Measurements from ENCODE around the gene USP49.
"Not testable (repeated sequence)": the region's sequence is repeated elsewhere in the genome, so short reads cannot be mapped to it uniquely, and the experiment has no call there.

The USP49 gene

DNA sequence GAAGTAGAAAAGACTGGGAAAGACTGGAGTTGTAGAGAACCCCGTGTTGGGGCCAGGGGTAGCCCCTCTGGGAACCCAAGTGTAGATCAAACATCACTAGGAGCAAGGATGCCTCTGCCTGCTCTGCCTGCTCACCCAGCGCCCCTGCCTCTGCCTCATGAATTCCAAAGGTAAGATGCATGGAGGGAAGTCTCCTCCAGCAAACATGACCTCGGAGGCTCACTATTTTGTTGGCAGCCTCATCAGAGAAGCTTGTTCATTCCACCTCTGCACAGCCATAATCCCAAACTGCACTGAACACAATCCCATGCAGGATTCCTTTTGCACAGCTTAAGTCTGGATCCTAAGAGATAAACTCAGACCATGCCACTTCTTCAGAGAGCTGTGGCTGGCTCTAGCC lies 120.3 kb downstream of the USP49 start:
- H3K36me3 ChIP-seq (ENCODE audit: control insufficient read depth in 2 of 2, insufficient read depth in 2 of 2, low read length in 2 of 2) = peaks cover 28 to 45% of the 10 kb centered on the region in 2 donors
- no peaks in the 10 kb centered on the region for H3K27me3 ChIP-seq (ENCODE audit: control insufficient read depth in 2 of 2, insufficient read depth in 2 of 2, low read length in 2 of 2)
- no peak overlapping the region for H3K4me3 ChIP-seq (ENCODE audit: low read length in 2 of 2)
- H3K9ac ChIP-seq (ENCODE audit: low read depth in 1 of 2, low read length in 2 of 2) = no peak overlapping the region
- no peak overlapping the region for H3K27ac ChIP-seq (ENCODE audit: low read depth in 2 of 2, low read length in 2 of 2)
- peaks cover 2 to 9% of the 10 kb centered on the region in 2 donors for H3K4me1 ChIP-seq (ENCODE audit: control insufficient read depth in 2 of 2, insufficient read depth in 2 of 2, low read length in 2 of 2)
- H3K9me3 ChIP-seq (ENCODE audit: control insufficient read depth in 2 of 2, low read length in 2 of 2) = no peaks in the 10 kb centered on the region

DNA sequence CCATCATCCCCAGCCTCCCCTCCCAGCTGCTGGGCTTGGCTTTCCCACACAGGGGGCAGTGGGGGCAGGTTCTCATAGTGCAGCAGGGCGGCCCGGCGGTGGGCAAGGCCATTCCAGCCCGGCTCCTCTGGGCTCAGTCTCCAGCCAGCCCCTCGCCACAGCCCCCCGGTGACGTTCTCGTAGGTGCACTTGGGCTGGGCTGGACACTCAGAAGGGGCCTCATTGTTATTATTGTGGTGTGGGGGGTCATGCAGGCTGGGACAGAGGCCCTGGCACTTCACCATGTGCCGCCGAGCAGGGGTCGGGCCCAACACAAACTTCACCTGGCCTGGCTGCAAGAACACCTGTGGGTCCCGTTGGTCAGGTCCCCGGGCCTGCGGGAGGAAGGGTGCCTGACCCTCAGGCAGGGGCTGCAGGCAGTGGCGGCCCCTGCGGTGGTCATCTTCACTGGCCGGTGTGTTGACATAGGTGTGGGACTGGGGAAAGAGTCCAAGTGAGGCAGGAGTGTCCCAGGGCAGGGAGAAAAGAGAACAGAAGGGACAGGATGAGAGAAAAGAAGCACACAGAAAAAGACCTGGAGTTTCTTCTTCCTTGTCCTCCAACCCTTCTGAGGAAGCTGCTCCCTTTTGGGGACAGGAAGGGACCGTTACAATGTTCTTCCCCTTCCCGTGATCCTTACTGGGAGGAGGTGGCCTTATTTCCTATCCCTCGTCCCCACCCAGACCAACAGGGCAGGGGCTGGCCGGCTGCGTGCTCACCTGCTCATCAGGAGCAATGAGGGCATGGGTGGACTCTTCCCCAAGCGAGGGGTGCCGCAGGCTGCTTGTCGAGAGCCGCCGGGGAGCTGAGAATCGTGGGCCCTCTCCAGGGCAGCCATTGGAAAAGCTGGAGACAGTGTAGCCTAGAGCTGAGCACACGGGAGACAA lies 123.9 kb downstream of the USP49 start:
- H3K9ac ChIP-seq (ENCODE audit: low read depth in 1 of 2, low read length in 2 of 2) = no peak overlapping the region
- peaks cover 28 to 38% of the 10 kb centered on the region in 2 donors for H3K36me3 ChIP-seq (ENCODE audit: control insufficient read depth in 2 of 2, insufficient read depth in 2 of 2, low read length in 2 of 2)
- no peaks in the 10 kb centered on the region for H3K27me3 ChIP-seq (ENCODE audit: control insufficient read depth in 2 of 2, insufficient read depth in 2 of 2, low read length in 2 of 2)
- H3K9me3 ChIP-seq (ENCODE audit: control insufficient read depth in 2 of 2, low read length in 2 of 2) = no peaks in the 10 kb centered on the region
- H3K4me3 ChIP-seq (ENCODE audit: low read length in 2 of 2) = no peak overlapping the region
- H3K27ac ChIP-seq (ENCODE audit: low read depth in 2 of 2, low read length in 2 of 2) = no peak overlapping the region
- peaks cover 4 to 10% of the 10 kb centered on the region in 2 donors for H3K4me1 ChIP-seq (ENCODE audit: control insufficient read depth in 2 of 2, insufficient read depth in 2 of 2, low read length in 2 of 2)

DNA sequence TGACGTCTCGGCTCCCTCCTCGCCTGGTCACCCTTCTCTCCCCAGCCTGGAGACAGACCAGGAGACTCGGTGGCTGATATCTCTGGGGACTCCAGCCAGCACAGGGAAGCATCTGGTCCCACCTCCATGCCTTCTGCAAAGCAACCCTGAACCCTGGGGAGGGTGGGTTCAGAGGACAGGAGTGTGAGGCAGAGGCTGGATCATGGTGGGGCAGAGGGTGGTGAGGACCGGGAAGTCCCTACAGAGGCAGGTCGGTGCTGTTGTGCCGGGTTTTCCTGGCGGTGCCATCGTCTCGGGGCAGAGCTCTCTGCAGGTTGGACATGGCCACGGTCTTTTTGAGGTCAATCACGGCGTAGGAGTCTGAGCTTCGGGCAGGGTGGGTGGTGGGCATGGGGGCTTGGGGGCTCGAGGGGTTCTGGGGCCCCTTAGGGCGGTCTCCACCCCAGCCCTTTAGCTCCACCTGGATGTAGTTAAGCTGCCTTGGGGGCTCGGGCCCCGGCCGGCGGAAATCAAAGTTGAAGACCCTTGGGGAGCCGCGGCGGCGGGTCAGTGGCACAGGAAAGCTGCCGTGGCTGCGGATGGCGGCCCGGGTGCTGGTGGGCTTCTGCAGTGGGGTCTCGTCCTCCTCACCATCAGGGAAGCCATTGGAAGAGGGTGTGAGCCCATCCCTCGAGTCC lies 124.7 kb downstream of the USP49 start:
- Histone ChIP-seq H3K9ac (ENCODE audit: low read depth in 1 of 2, low read length in 2 of 2) (no peak overlapping the region), H3K27ac (ENCODE audit: low read depth in 2 of 2, low read length in 2 of 2) (no peak overlapping the region), H3K4me1 (ENCODE audit: control insufficient read depth in 2 of 2, insufficient read depth in 2 of 2, low read length in 2 of 2) (peaks cover 4 to 10% of the 10 kb centered on the region in 2 donors), H3K4me3 (ENCODE audit: low read length in 2 of 2) (no peak overlapping the region), H3K9me3 (ENCODE audit: control insufficient read depth in 2 of 2, low read length in 2 of 2) (no peaks in the 10 kb centered on the region), H3K36me3 (ENCODE audit: control insufficient read depth in 2 of 2, insufficient read depth in 2 of 2, low read length in 2 of 2) (peaks cover 28 to 35% of the 10 kb centered on the region in 2 donors), H3K27me3 (ENCODE audit: control insufficient read depth in 2 of 2, insufficient read depth in 2 of 2, low read length in 2 of 2) (no peaks in the 10 kb centered on the region)

DNA sequence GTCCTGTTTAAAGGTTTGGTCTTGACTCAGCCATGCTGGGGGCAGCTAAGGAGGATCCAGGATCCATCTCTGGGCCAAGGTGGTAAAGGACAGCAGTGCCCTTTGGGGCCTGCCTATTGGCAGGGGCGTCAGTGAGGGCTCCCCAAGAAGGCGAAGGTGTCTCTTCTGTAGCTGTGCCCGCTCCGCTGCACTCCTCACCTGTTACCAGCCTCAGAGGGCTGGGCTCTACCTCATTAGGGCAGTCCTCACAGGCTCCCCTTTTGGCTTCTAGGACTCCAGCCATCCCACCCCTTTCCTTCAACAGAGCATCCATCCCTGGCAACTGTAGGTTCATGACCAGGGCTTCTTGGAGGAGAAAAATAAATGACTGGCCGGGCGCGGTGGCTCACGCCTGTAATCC lies 125.8 kb downstream of the USP49 start:
- Histone ChIP-seq H3K27me3 (ENCODE audit: control insufficient read depth in 2 of 2, insufficient read depth in 2 of 2, low read length in 2 of 2) (no peaks in the 10 kb centered on the region), H3K27ac (ENCODE audit: low read depth in 2 of 2, low read length in 2 of 2) (no peak overlapping the region), H3K9ac (ENCODE audit: low read depth in 1 of 2, low read length in 2 of 2) (no peak overlapping the region), H3K9me3 (ENCODE audit: control insufficient read depth in 2 of 2, low read length in 2 of 2) (no peaks in the 10 kb centered on the region), H3K4me1 (ENCODE audit: control insufficient read depth in 2 of 2, insufficient read depth in 2 of 2, low read length in 2 of 2) (peaks cover 4 to 10% of the 10 kb centered on the region in 2 donors), H3K36me3 (ENCODE audit: control insufficient read depth in 2 of 2, insufficient read depth in 2 of 2, low read length in 2 of 2) (peaks cover 22 to 23% of the 10 kb centered on the region in 2 donors), H3K4me3 (ENCODE audit: low read length in 2 of 2) (no peak overlapping the region)

DNA sequence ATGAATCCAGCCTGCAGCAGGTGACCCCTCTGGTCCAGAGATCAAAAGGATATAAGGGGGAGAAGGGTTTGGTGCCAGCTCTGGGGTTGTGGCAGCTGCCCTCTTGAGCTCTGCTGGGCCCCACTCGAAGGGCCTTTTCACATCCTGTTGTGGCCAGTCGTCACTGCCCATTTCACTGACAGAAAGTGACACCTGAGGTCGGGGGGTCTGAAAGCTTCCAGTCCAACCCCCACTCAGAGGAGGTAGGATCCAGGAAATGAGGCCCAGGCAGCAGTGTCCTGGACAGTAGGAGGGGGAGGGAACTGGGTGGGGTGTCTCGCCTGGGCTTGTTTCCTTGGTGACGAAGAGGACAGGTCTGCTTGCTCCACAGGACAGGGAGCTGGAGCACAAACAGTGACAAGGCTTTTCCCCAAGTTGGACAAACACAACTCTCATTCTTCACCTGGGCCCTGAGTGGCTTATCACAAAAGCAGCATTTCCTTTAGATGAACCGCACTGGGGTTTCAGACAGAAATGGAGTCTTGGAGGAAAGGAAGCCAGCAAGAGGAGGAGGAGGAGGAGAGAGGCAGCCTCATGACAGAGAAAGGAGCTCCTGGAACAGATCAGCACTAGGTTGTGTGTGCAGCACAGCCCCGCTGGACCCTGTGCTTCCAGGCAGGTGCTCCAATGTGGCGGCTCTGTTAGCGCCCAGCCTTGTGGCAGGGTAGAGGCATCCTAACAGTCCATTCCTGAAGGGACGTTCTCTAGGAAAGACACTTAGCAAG lies 126.4 kb downstream of the USP49 start:
- no peaks in the 10 kb centered on the region for H3K9me3 ChIP-seq (ENCODE audit: control insufficient read depth in 2 of 2, low read length in 2 of 2)
- H3K27me3 ChIP-seq (ENCODE audit: control insufficient read depth in 2 of 2, insufficient read depth in 2 of 2, low read length in 2 of 2) = no peaks in the 10 kb centered on the region
- H3K27ac ChIP-seq (ENCODE audit: low read depth in 2 of 2, low read length in 2 of 2) = no peak overlapping the region
- peaks cover 4 to 10% of the 10 kb centered on the region in 2 donors for H3K4me1 ChIP-seq (ENCODE audit: control insufficient read depth in 2 of 2, insufficient read depth in 2 of 2, low read length in 2 of 2)
- no peak overlapping the region for H3K9ac ChIP-seq (ENCODE audit: low read depth in 1 of 2, low read length in 2 of 2)
- H3K36me3 ChIP-seq (ENCODE audit: control insufficient read depth in 2 of 2, insufficient read depth in 2 of 2, low read length in 2 of 2) = peaks cover 20% of the 10 kb centered on the region in 2 donors
- no peak overlapping the region for H3K4me3 ChIP-seq (ENCODE audit: low read length in 2 of 2)

DNA sequence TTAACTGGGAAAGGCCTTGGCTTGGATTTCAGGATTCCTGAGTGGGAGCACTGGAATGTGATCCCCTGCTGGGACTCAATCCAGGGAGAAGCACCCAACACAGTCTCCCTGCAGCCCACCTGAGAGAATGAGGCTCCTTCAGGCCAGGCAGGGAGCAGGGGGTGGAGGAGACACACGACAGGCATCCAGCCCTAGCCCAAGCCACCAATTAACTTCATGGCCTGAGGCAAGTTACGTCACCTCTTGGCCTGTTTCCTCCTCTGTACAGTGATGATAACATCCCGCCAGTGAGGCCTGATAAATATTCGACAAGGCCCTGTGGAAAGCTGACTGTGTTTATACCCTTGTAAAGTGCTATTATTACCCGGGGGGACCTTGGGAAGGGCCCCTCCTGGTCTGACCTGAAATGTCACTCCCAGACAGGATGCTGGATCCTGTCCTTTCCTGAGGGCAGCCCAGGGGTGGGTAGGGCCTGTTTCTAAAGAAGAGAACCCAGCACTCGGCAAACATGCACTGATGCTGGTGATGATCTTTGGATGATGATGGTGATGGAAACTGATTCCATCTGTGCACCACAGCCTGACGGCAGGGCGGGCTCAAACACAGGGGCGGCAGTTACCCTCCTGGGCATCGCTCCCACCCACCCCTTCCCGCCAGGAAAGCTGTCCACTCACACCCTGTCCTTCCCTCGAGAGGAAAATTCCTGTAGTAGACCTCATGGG lies 127.9 kb downstream of the USP49 start:
- Histone ChIP-seq H3K9me3 (ENCODE audit: control insufficient read depth in 2 of 2, low read length in 2 of 2) (no peaks in the 10 kb centered on the region), H3K4me1 (ENCODE audit: control insufficient read depth in 2 of 2, insufficient read depth in 2 of 2, low read length in 2 of 2) (peaks cover 4 to 10% of the 10 kb centered on the region in 2 donors), H3K36me3 (ENCODE audit: control insufficient read depth in 2 of 2, insufficient read depth in 2 of 2, low read length in 2 of 2) (peaks cover 12 to 16% of the 10 kb centered on the region in 2 donors), H3K27me3 (ENCODE audit: control insufficient read depth in 2 of 2, insufficient read depth in 2 of 2, low read length in 2 of 2) (no peaks in the 10 kb centered on the region), H3K4me3 (ENCODE audit: low read length in 2 of 2) (no peak overlapping the region), H3K9ac (ENCODE audit: low read depth in 1 of 2, low read length in 2 of 2) (peak overlapping the region in 1 of 2 donors; percentile 30), H3K27ac (ENCODE audit: low read depth in 2 of 2, low read length in 2 of 2) (peak overlapping the region; percentile 23 to 27)

DNA sequence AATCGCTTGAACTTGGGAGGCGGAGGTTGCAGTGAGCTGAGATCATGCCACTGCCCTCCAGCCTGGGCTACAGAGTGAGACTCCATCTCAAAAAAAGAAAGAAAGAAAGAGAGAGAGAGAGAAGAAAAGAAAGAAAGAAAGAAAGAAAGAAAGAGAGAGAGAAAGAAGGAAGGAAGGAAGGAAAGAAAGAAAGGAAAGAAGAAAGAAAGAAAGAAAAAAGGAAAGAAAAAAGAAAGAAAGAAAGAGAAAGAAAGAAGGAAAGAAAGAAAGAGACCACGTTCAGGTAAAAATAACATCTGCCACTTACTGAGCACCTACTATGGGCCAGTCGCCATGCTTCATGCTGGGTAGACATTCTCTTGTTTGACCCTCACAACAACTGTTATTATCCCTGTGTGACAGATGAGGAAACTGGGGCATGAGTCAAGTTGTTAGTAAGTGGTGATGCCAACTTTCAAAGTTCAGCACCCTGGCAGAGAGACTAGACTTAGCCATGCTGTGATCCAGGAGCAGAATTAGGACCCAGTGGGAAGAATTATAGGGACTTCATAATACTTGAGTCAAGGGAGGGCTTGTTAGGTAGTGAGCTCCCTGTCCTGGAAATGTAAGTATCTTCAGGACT lies 129.0 kb downstream of the USP49 start:
- H3K9ac ChIP-seq (ENCODE audit: low read depth in 1 of 2, low read length in 2 of 2); H3K9me3 ChIP-seq (ENCODE audit: control insufficient read depth in 2 of 2, low read length in 2 of 2); H3K4me1 ChIP-seq (ENCODE audit: control insufficient read depth in 2 of 2, insufficient read depth in 2 of 2, low read length in 2 of 2); H3K36me3 ChIP-seq (ENCODE audit: control insufficient read depth in 2 of 2, insufficient read depth in 2 of 2, low read length in 2 of 2); H3K4me3 ChIP-seq (ENCODE audit: low read length in 2 of 2); H3K27ac ChIP-seq (ENCODE audit: low read depth in 2 of 2, low read length in 2 of 2); H3K27me3 ChIP-seq (ENCODE audit: control insufficient read depth in 2 of 2, insufficient read depth in 2 of 2, low read length in 2 of 2): not testable (repeated sequence)

DNA sequence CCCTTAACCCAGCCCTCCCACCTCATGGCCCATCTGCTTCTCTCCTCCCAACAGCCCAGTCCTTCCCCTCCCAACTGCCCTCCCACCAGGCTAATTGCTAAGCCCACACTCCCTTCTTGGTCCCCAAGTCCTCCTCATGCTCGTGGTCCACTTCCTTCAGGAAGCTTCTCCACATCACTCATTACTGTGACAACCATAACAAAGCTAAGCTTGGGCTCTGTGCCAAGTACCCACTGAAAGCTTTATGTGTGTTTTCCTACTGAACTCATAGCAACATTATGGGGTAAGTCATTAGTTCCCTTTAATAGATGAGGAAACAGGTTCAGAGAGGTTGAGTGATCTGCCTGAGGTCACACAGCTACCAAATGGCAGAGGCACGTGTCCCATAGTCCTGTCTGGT lies 131.7 kb downstream of the USP49 start:
- peaks cover 0 to 7% of the 10 kb centered on the region in 2 donors for H3K4me1 ChIP-seq (ENCODE audit: control insufficient read depth in 2 of 2, insufficient read depth in 2 of 2, low read length in 2 of 2)

DNA sequence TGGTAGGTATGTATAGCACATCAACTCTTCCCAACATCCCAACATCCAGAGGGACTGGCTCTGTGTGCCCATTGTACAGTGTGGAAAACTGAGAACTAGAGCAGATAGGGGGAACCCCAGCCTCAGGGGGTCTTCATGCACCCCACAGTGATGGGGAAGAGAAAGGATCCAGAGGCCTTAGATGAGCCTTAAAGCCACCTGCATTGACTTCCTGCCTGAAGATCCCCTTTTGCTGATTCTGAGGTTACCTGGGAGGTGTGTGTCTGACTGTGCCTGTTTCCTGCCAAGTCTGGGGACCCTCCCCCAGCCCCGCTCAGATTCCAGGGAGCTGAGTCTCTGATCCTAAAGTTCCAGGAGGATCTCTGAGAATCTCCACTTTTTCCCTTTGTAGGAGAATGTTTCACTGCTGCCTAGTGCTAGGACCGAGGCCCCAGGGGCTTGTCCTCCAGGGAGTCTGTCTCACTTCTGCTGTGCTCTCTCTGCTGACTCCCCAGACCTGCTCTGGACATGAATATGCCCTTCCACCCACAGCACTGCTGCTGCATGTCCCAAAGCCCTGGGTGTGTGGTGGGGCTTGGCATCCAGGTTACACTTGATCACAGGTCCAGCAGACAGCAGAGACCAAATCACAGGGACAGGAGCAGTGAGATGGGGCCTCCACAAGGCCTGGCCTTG lies 135.1 kb downstream of the USP49 start:
- Histone ChIP-seq H3K4me3 (ENCODE audit: low read length in 2 of 2) (no peak overlapping the region), H3K27me3 (ENCODE audit: control insufficient read depth in 2 of 2, insufficient read depth in 2 of 2, low read length in 2 of 2) (no peaks in the 10 kb centered on the region), H3K36me3 (ENCODE audit: control insufficient read depth in 2 of 2, insufficient read depth in 2 of 2, low read length in 2 of 2) (no peaks in the 10 kb centered on the region), H3K9ac (ENCODE audit: low read depth in 1 of 2, low read length in 2 of 2) (no peak overlapping the region), H3K9me3 (ENCODE audit: control insufficient read depth in 2 of 2, low read length in 2 of 2) (no peaks in the 10 kb centered on the region), H3K27ac (ENCODE audit: low read depth in 2 of 2, low read length in 2 of 2) (no peak overlapping the region), H3K4me1 (ENCODE audit: control insufficient read depth in 2 of 2, insufficient read depth in 2 of 2, low read length in 2 of 2) (no peaks in the 10 kb centered on the region)

More for the DNA sequence above, 131.7 kb downstream of the USP49 start:
- H3K27ac ChIP-seq (ENCODE audit: low read depth in 2 of 2, low read length in 2 of 2) = no peak overlapping the region
- no peaks in the 10 kb centered on the region for H3K36me3 ChIP-seq (ENCODE audit: control insufficient read depth in 2 of 2, insufficient read depth in 2 of 2, low read length in 2 of 2)
- no peaks in the 10 kb centered on the region for H3K27me3 ChIP-seq (ENCODE audit: control insufficient read depth in 2 of 2, insufficient read depth in 2 of 2, low read length in 2 of 2)
- H3K9me3 ChIP-seq (ENCODE audit: control insufficient read depth in 2 of 2, low read length in 2 of 2) = no peaks in the 10 kb centered on the region
- H3K4me3 ChIP-seq (ENCODE audit: low read length in 2 of 2) = no peak overlapping the region
- H3K9ac ChIP-seq (ENCODE audit: low read depth in 1 of 2, low read length in 2 of 2) = no peak overlapping the region

Data from mucosa of rectum (tissue), 2 donors.